Ishikawa (cell line): ENCODE results near the gene TRERF1.

ENCODE experiments used
- EP300 ChIP-seq: IDR thresholded peaks from 2 replicates; pipeline ENCODE4 v1.6.1; 2012; ENCODE audit warnings: borderline replicate concordance
- FOXM1 ChIP-seq: IDR thresholded peaks from 2 replicates; pipeline ENCODE4 v1.6.1; 2012; ENCODE audit warnings: low read depth, borderline replicate concordance
- REST ChIP-seq: IDR thresholded peaks from 2 replicates; pipeline ENCODE4 v1.6.1; 2012; ENCODE audit warnings: low read depth, mild to moderate bottlenecking
- TAF1 ChIP-seq: IDR thresholded peaks from 2 replicates; pipeline ENCODE4 v1.6.1; 2012; ENCODE audit warnings: low read depth, mild to moderate bottlenecking
- TCF12 ChIP-seq: IDR thresholded peaks from 2 replicates; pipeline ENCODE4 v1.6.1; 2012; ENCODE audit warnings: low read depth
- USF1 ChIP-seq: IDR thresholded peaks from 2 replicates; pipeline ENCODE4 v1.6.1; 2012
- ZBTB7A ChIP-seq: IDR thresholded peaks from 2 replicates; pipeline ENCODE4 v1.6.1; 2012; ENCODE audit warnings: low read depth

GRCh38 chr6:42369568-42369967 lies 82.2 kb downstream of the TRERF1 start:
- TF ChIP-seq EP300 (no peak), FOXM1 (no peak), TAF1 (no peak), TCF12 (no peak), REST (no peak), USF1 (no peak), ZBTB7A (no peak)
